ENCODE results near the gene TMC8.
"Not testable (repeated sequence)": the region's sequence is repeated elsewhere in the genome, so short reads cannot be mapped to it uniquely, and the experiment has no call there.

The TMC8 gene

GRCh38 chr17:78137392-78138203 is 7.0 kb downstream of the TMC8 start:
- Mint-ChIP-seq H3K4me3 (peak overlapping the region; percentile 41), H3K27ac (ENCODE audit: low read depth) (peak overlapping the region; percentile 79), H3K27me3 (no peaks in the 10 kb centered on the region), H3K36me3 (ENCODE audit: insufficient read depth) (peaks cover 69% of the 10 kb centered on the region), H3K4me1 (peaks cover 80% of the 10 kb centered on the region), H3K9me3 (no peaks in the 10 kb centered on the region)
- no peak for ATAC-seq (replicated peaks; ENCODE audit: extremely low read depth, poor library complexity, severe bottlenecking)
- DNase-seq (ENCODE audit: low spot score in 2 of 2): peak in 1 of 2 donors; percentile 42

GRCh38 chr17:78138204-78139060 is 7.9 kb downstream of the TMC8 start:
- DNase-seq (ENCODE audit: low spot score in 2 of 2) (no peak), ATAC-seq (replicated peaks; ENCODE audit: extremely low read depth, poor library complexity, severe bottlenecking) (no peak)
- H3K27me3 Mint-ChIP-seq: no peaks in the 10 kb centered on the region
- peaks cover 80% of the 10 kb centered on the region for H3K4me1 Mint-ChIP-seq
- H3K4me3 Mint-ChIP-seq: peak overlapping the region; percentile 41
- H3K36me3 Mint-ChIP-seq (ENCODE audit: insufficient read depth): peaks cover 65% of the 10 kb centered on the region
- H3K9me3 Mint-ChIP-seq: no peaks in the 10 kb centered on the region
- peak overlapping the region; percentile 79 for H3K27ac Mint-ChIP-seq (ENCODE audit: low read depth)

GRCh38 chr17:78139861-78140168 is 9.2 kb downstream of the TMC8 start:
- Mint-ChIP-seq H3K36me3 (ENCODE audit: insufficient read depth) (peaks cover 54% of the 10 kb centered on the region), H3K27ac (ENCODE audit: low read depth) (peak overlapping the region; percentile 72), H3K4me1 (peaks cover 74% of the 10 kb centered on the region), H3K4me3 (peak overlapping the region; percentile 39)
- ATAC-seq (replicated peaks; ENCODE audit: extremely low read depth, poor library complexity, severe bottlenecking); H3K9me3 Mint-ChIP-seq; H3K27me3 Mint-ChIP-seq; DNase-seq (ENCODE audit: low spot score in 2 of 2): not testable (repeated sequence)

GRCh38 chr17:78140169-78141051 is 9.8 kb downstream of the TMC8 start:
- Mint-ChIP-seq H3K4me1 (peaks cover 72% of the 10 kb centered on the region), H3K9me3 (no peaks in the 10 kb centered on the region), H3K27ac (ENCODE audit: low read depth) (peak overlapping the region; percentile 72), H3K4me3 (peak overlapping the region; percentile 39), H3K36me3 (ENCODE audit: insufficient read depth) (peaks cover 50% of the 10 kb centered on the region), H3K27me3 (no peaks in the 10 kb centered on the region)
- DNase-seq (ENCODE audit: low spot score in 2 of 2) (peak; percentile 93 to 95), ATAC-seq (replicated peaks; ENCODE audit: extremely low read depth, poor library complexity, severe bottlenecking) (peak; percentile 90)

GRCh38 chr17:78141437-78142118 is 11.0 kb downstream of the TMC8 start:
- no peak for ATAC-seq (replicated peaks; ENCODE audit: extremely low read depth, poor library complexity, severe bottlenecking)

GRCh38 chr17:78142119-78142861 is 11.7 kb downstream of the TMC8 start:
- Mint-ChIP-seq H3K36me3 (ENCODE audit: insufficient read depth) (peaks cover 32% of the 10 kb centered on the region), H3K27ac (ENCODE audit: low read depth) (no peak overlapping the region), H3K9me3 (no peaks in the 10 kb centered on the region), H3K27me3 (no peaks in the 10 kb centered on the region), H3K4me3 (no peak overlapping the region), H3K4me1 (peaks cover 58% of the 10 kb centered on the region)
- ATAC-seq (replicated peaks; ENCODE audit: extremely low read depth, poor library complexity, severe bottlenecking) (no peak), DNase-seq (ENCODE audit: low spot score in 2 of 2) (no peak)

More at GRCh38 chr17:78141437-78142118, 11.0 kb downstream of the TMC8 start:
- Mint-ChIP-seq H3K27ac (ENCODE audit: low read depth) (no peak overlapping the region), H3K4me3 (no peak overlapping the region), H3K9me3 (no peaks in the 10 kb centered on the region), H3K4me1 (peaks cover 61% of the 10 kb centered on the region), H3K27me3 (no peaks in the 10 kb centered on the region), H3K36me3 (ENCODE audit: insufficient read depth) (peaks cover 38% of the 10 kb centered on the region)
- DNase-seq (ENCODE audit: low spot score in 2 of 2): no peak

GRCh38 chr17:78143214-78144146 is 12.9 kb downstream of the TMC8 start:
- H3K27me3 Mint-ChIP-seq: no peaks in the 10 kb centered on the region
- DNase-seq (ENCODE audit: low spot score in 2 of 2) (no peak), ATAC-seq (replicated peaks; ENCODE audit: extremely low read depth, poor library complexity, severe bottlenecking) (no peak)
- peaks cover 23% of the 10 kb centered on the region for H3K36me3 Mint-ChIP-seq (ENCODE audit: insufficient read depth)
- peaks cover 46% of the 10 kb centered on the region for H3K4me1 Mint-ChIP-seq
- no peak overlapping the region for H3K27ac Mint-ChIP-seq (ENCODE audit: low read depth)
- no peaks in the 10 kb centered on the region for H3K9me3 Mint-ChIP-seq
- no peak overlapping the region for H3K4me3 Mint-ChIP-seq

GRCh38 chr17:78144147-78144719 is 13.7 kb downstream of the TMC8 start:
- no peak for DNase-seq (ENCODE audit: low spot score in 2 of 2)
- Mint-ChIP-seq H3K27me3 (no peaks in the 10 kb centered on the region), H3K4me1 (peaks cover 39% of the 10 kb centered on the region), H3K27ac (ENCODE audit: low read depth) (no peak overlapping the region), H3K36me3 (ENCODE audit: insufficient read depth) (peaks cover 20% of the 10 kb centered on the region), H3K4me3 (no peak overlapping the region), H3K9me3 (no peaks in the 10 kb centered on the region)
- no peak for ATAC-seq (replicated peaks; ENCODE audit: extremely low read depth, poor library complexity, severe bottlenecking)

- Mint-ChIP-seq H3K27me3 (no peaks in the 10 kb centered on the region), H3K27ac (ENCODE audit: low read depth) (no peak overlapping the region), H3K9me3 (no peaks in the 10 kb centered on the region), H3K36me3 (ENCODE audit: insufficient read depth) (peaks cover 16% of the 10 kb centered on the region), H3K4me3 (no peak overlapping the region), H3K4me1 (peaks cover 32% of the 10 kb centered on the region)
- DNase-seq (ENCODE audit: low spot score in 2 of 2): no peak
- ATAC-seq (replicated peaks; ENCODE audit: extremely low read depth, poor library complexity, severe bottlenecking): no peak
Measured at GRCh38 chr17:78144736-78145641, 14.4 kb downstream of the TMC8 start.

- H3K4me3 Mint-ChIP-seq: no peak overlapping the region
Measured at GRCh38 chr17:78146471-78146869, 15.9 kb downstream of the TMC8 start.

More at GRCh38 chr17:78146471-78146869, 15.9 kb downstream of the TMC8 start:
- Mint-ChIP-seq H3K27me3 (no peaks in the 10 kb centered on the region), H3K9me3 (no peaks in the 10 kb centered on the region), H3K36me3 (ENCODE audit: insufficient read depth) (peaks cover 7% of the 10 kb centered on the region), H3K4me1 (peaks cover 21% of the 10 kb centered on the region), H3K27ac (ENCODE audit: low read depth) (peak overlapping the region; percentile 29)
- ATAC-seq (replicated peaks; ENCODE audit: extremely low read depth, poor library complexity, severe bottlenecking): no peak
- DNase-seq (ENCODE audit: low spot score in 2 of 2): no peak

Data from central memory CD8-positive, alpha-beta T cell (primary cell).